Measurements from ENCODE around the gene ALG12. TPM values are rescaled to one million over a fixed set of nuclear protein-coding genes. Genes with fewer than 3 reads are reported as not detected.
A peak's percentile ranks its signal among the peaks of the same experiment; 100 is the strongest.

The ALG12 gene
- 6.6 and 15.8 TPM in 2 replicates for total RNA-seq (2016; rRNA removed; fragmentation: Illumina TruSeq; extraction: Trizol)
- total RNA-seq (2016; cell fraction: cytosol; rRNA removed; fragmentation: Illumina TruSeq; extraction: Trizol; ENCODE audit: low read depth), result 1.5 and 3.0 TPM in 2 replicates
- 6.8 and 15.6 TPM in 2 replicates for total RNA-seq (2016; cell fraction: insoluble cytoplasmic fraction; rRNA removed; fragmentation: Illumina TruSeq; extraction: Trizol)
- total RNA-seq (2016; cell fraction: membrane; rRNA removed; fragmentation: Illumina TruSeq; extraction: Trizol), result 6.4 and 10.5 TPM in 2 replicates
- 10.6 and 14.2 TPM in 2 replicates for total RNA-seq (2016; cell fraction: nucleus; rRNA removed; fragmentation: Illumina TruSeq; extraction: Trizol)
- 7.8 and 9.5 TPM in 2 replicates for polyA plus RNA-seq (2011; rRNA removed)
- 5.9 and 6.1 TPM in 2 replicates for polyA plus RNA-seq (2011; cell fraction: cytosol; rRNA removed)
- 25.1 and 26.7 TPM in 2 replicates for polyA plus RNA-seq (2011; cell fraction: nucleus; rRNA removed)
- 9.4 and 10.0 TPM in 2 replicates for polyA plus RNA-seq (2012)
- 2.9 and 3.3 TPM in 2 replicates for polyA plus RNA-seq (2016; cell fraction: cytosol; fragmentation: Illumina TruSeq; extraction: Trizol; ENCODE audit: low read depth)
- polyA plus RNA-seq (2016; cell fraction: insoluble cytoplasmic fraction; fragmentation: Illumina TruSeq; extraction: Trizol; ENCODE audit: low read depth), result 6.1 and 6.8 TPM in 2 replicates
- 5.6 and 6.9 TPM in 2 replicates for polyA plus RNA-seq (2016; cell fraction: membrane; fragmentation: Illumina TruSeq; extraction: Trizol; ENCODE audit: low read depth)
- polyA plus RNA-seq (2016; cell fraction: nucleus; fragmentation: Illumina TruSeq; extraction: Trizol; ENCODE audit: insufficient read depth, low read depth), result 26.3 and 30.4 TPM in 2 replicates
- 5.8 and 12.8 TPM in 2 replicates for polyA minus RNA-seq (2011; rRNA and poly(A)+ RNA removed; ENCODE audit: low replicate concordance)
- 5.7 and 7.1 TPM in 2 replicates for polyA minus RNA-seq (2011; cell fraction: cytosol; rRNA and poly(A)+ RNA removed)
- polyA minus RNA-seq (2011; cell fraction: nucleus; rRNA and poly(A)+ RNA removed), result 3.4 and 4.5 TPM in 2 replicates
- Bru-seq, nascent RNA, result percentile 51 among the genes with signal in this experiment
- percentile 58 among the genes with signal in this experiment for BruChase-seq, experiment 1, labeled RNA remaining after a 6-hour chase
- BruChase-seq, experiment 2, labeled RNA remaining after a 2-hour chase, result percentile 49 among the genes with signal in this experiment
- long read RNA-seq, experiment 1, full-length matches to known transcripts, result 15 of 24 reads
- long read RNA-seq, experiment 1, partial matches to known transcripts, result 3 of 24 reads
- long read RNA-seq, experiment 1, other reads (novel, unspliced or antisense), result 6 of 24 reads
- long read RNA-seq, experiment 2, full-length matches to known transcripts, result 22 of 48 reads
- long read RNA-seq, experiment 2, partial matches to known transcripts, result 11 of 48 reads
- long read RNA-seq, experiment 2, other reads (novel, unspliced or antisense), result 15 of 48 reads

DNA sequence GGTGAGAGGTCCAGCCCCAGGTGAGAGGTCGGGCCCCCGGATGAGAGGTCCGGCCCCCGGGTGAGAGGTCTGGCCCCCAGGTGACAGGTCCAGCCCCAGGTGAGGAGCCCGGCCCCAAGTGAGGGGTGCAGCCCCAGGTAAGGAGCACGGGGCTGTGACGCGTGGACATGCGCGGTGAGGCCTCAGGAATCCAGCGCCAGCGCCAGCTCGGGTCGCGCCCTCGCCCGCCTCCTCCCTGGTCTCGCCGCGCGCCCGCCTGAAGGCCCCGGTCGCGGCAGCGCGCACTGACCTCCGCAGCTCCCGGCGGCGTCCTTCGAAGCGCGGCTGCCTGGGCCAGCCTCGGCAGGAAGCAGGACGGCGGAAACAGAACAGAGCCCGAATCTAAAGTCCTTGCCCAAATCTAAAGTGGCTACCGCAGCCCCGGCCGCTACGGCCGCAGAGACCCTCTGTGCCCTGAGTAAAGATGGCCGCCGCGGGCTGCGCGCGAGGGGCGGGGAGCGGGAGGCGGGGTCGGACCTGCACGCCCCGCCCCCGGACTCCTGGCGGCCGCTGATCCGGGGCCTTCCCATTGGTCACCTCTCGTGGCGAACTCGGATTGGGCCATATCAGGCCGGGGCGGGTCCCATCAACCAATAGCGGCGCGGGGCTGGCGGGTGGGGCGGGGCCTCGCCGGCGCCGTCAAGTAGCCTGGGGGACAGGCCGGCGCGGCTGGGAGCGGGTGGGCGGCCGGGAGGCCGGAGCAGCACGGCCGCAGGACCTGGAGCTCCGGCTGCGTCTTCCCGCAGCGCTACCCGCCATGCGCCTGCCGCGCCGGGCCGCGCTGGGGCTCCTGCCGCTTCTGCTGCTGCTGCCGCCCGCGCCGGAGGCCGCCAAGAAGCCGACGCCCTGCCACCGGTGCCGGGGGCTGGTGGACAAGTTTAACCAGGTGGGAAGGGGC is at the start of gene ALG12, which contains the start of gene CRELD2:
Gene ALG12, minus strand, starts transcription at position 465 of the 937 bp plus-strand sequence. CDS start 4,673 bp downstream, outside the sequence.
Gene CRELD2, plus strand, starts transcription at position 661 of the 937 bp plus-strand sequence. Its CDS starts 136 bp downstream, at position 797.
- Histone ChIP-seq H3K9me3 (ENCODE audit: low read length) (no peaks in the 10 kb centered on the region), H3K4me2 (ENCODE audit: low read depth, low read length) (peak within 1 kb of the TSS; percentile 93), H2AFZ (ENCODE audit: low read length) (no peak within 1 kb of the TSS), H3K27ac (ENCODE audit: extremely low read length, insufficient read depth, low read length) (peak within 1 kb of the TSS; percentile 93), H3K4me3 (replicated peaks in 1 of 3; ENCODE audit: insufficient read depth in 1 of 3, low read depth in 2 of 3, low read length in 3 of 3) (peak within 1 kb of the TSS; percentile 82 to 85 (median 83)), H3K9ac (ENCODE audit: insufficient read depth, low read depth, low read length) (peak within 1 kb of the TSS; percentile 88), H3K79me2 (ENCODE audit: insufficient read depth, low read length) (peaks cover 10% of the 10 kb centered on the region), H3K4me1 (ENCODE audit: insufficient read depth, low read length) (peaks cover 26% of the 10 kb centered on the region), H4K20me1 (ENCODE audit: insufficient read depth, low read length) (no peaks in the 10 kb centered on the region), H3K36me3 (replicated peaks in 1 of 2; ENCODE audit: control insufficient read depth in 1 of 2, insufficient read depth in 2 of 2, low read length in 2 of 2) (peaks cover under 1 to 16% of the 10 kb centered on the region in 2 experiments; a peak in 4 of 5 replicates), H3K27me3 (ENCODE audit: control insufficient read depth in 1 of 2, insufficient read depth in 2 of 2, low read length in 2 of 2) (no peaks in the 10 kb centered on the region)
- intact Hi-C loops (cut with micrococcal nuclease; ENCODE audit: unreplicated experiment), result loop anchor here (1.0 to 2.0 kb wide), 3 partner anchors 49 to 151 kb away; partner anchors contain the start of gene ZBED4
- FAIRE-seq (peak; percentile 40), DNase-seq (ENCODE audit: low spot score) (peak; percentile 91), ATAC-seq (peak; percentile 96)
- BruUV-seq (replicated peaks), result no TSS peak
- in situ Hi-C loops (cut with HindIII; ENCODE audit: extremely low pct_ligation_motif_present, low pct_unique_long_range_greater_than_20kb), result no loop called here
- POLR2A ChIA-PET, result interaction anchor here (0.7 to 2.1 kb wide), 7 partner anchors 18 to 62 kb away, joined by 3 to 6 read pairs (median 4); no protein-coding TSS in a partner anchor
- no CpG with 5 or more reads among the region's 103 CpGs for WGBS (ENCODE audit: low lambda C conversion rate)
- CTCF ChIA-PET (ENCODE audit: low intra/inter-chr PET ratio, low total read pairs), result no interaction called here
- no peak for TF ChIP-seq ZFYVE20 (CRISPR knock-in tag; IDR thresholded peaks at IDR 0.05; ENCODE audit: borderline replicate concordance, low read depth)
- TF ChIP-seq SMYD3 (CRISPR knock-in tag; IDR thresholded peaks at IDR 0.05), result peak; percentile 75; the same call in 1 of the 2 replicates
- TF ChIP-seq, protein P1, sequence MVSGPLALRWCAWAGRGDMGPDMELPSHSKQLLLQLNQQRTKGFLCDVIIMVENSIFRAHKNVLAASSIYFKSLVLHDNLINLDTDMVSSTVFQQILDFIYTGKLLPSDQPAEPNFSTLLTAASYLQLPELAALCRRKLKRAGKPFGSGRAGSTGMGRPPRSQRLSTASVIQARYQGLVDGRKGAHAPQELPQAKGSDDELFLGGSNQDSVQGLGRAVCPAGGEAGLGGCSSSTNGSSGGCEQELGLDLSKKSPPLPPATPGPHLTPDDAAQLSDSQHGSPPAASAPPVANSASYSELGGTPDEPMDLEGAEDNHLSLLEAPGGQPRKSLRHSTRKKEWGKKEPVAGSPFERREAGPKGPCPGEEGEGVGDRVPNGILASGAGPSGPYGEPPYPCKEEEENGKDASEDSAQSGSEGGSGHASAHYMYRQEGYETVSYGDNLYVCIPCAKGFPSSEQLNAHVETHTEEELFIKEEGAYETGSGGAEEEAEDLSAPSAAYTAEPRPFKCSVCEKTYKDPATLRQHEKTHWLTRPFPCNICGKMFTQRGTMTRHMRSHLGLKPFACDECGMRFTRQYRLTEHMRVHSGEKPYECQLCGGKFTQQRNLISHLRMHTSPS (CRISPR knock-in tag; IDR thresholded peaks at IDR 0.05; ENCODE audit: low read depth), result no peak
- TF ChIP-seq ZNF761 (CRISPR knock-in tag; conservative IDR thresholded peaks at IDR 0.05), result no peak; the same call in 1 of the 2 replicates
- TF ChIP-seq, protein P2, sequence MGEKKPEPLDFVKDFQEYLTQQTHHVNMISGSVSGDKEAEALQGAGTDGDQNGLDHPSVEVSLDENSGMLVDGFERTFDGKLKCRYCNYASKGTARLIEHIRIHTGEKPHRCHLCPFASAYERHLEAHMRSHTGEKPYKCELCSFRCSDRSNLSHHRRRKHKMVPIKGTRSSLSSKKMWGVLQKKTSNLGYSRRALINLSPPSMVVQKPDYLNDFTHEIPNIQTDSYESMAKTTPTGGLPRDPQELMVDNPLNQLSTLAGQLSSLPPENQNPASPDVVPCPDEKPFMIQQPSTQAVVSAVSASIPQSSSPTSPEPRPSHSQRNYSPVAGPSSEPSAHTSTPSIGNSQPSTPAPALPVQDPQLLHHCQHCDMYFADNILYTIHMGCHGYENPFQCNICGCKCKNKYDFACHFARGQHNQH (CRISPR knock-in tag; IDR thresholded peaks at IDR 0.05), result peak; percentile 68; the same call in 1 of the 2 replicates
- TF ChIP-seq, protein P3, sequence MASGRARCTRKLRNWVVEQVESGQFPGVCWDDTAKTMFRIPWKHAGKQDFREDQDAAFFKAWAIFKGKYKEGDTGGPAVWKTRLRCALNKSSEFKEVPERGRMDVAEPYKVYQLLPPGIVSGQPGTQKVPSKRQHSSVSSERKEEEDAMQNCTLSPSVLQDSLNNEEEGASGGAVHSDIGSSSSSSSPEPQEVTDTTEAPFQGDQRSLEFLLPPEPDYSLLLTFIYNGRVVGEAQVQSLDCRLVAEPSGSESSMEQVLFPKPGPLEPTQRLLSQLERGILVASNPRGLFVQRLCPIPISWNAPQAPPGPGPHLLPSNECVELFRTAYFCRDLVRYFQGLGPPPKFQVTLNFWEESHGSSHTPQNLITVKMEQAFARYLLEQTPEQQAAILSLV (CRISPR knock-in tag; IDR thresholded peaks at IDR 0.05; ENCODE audit: borderline replicate concordance), result no peak; the same call in 1 of the 2 replicates
- TF ChIP-seq PHF5A (CRISPR knock-in tag; IDR thresholded peaks at IDR 0.05; ENCODE audit: low read depth, unreplicated experiment), result no peak
- no peak for TF ChIP-seq RXRA (CRISPR knock-in tag; IDR thresholded peaks at IDR 0.05)
- TF ChIP-seq, protein P4, sequence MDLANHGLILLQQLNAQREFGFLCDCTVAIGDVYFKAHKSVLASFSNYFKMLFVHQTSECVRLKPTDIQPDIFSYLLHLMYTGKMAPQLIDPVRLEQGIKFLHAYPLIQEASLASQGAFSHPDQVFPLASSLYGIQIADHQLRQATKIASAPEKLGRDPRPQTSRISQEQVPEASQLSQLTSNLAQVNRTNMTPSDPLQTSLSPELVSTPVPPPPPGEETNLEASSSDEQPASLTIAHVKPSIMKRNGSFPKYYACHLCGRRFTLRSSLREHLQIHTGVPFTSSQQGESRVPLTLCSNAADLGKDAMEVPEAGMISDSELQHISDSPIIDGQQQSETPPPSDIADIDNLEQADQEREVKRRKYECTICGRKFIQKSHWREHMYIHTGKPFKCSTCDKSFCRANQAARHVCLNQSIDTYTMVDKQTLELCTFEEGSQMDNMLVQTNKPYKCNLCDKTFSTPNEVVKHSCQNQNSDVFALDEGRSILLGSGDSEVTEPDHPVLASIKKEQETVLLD (CRISPR knock-in tag; IDR thresholded peaks at IDR 0.05; ENCODE audit: low read depth), result peak; percentile 70
- no peak for TF ChIP-seq ZFP36L2 (CRISPR knock-in tag; IDR thresholded peaks at IDR 0.05)
